ENCODE results near the gene DNAH7. TPM values are rescaled to one million over a fixed set of nuclear protein-coding genes. Genes with fewer than 3 reads are reported as not detected.
"Not testable (repeated sequence)": the region's sequence is repeated elsewhere in the genome, so short reads cannot be mapped to it uniquely, and the experiment has no call there.

The DNAH7 gene
- total RNA-seq, 1 donor from 2014 or later: 0.11 TPM

DNA sequence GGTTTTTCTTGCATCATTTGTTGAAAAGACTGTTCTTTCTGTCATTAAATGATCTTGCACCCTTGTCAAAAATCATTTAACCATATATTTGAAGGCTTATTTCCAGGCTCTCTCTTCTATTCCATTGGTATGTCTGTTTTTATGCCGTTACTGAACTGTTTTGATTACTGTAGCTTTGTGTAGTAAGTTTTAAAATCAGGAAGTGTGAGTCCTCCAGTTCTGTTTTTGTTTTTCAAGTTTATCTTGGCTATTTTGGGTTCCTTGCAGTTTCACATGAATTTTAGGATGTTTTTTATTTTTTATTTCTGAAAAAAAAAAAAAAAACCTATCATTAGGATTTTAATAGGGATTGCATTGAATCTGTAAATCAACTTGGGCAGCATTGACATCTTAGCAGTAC, 372.6 kb downstream of the DNAH7 start:
- Histone ChIP-seq H3K4me1 (peaks cover 4% of the 10 kb centered on the region), H3K9me3 (replicated peaks) (peaks cover 46% of the 10 kb centered on the region), H3K27ac (replicated peaks) (no peak overlapping the region), H3K27me3 (ENCODE audit: low read depth) (no peaks in the 10 kb centered on the region), H3K4me3 (no peak overlapping the region), H3K36me3 (peaks cover 12% of the 10 kb centered on the region)
- TF ChIP-seq, protein P1, sequence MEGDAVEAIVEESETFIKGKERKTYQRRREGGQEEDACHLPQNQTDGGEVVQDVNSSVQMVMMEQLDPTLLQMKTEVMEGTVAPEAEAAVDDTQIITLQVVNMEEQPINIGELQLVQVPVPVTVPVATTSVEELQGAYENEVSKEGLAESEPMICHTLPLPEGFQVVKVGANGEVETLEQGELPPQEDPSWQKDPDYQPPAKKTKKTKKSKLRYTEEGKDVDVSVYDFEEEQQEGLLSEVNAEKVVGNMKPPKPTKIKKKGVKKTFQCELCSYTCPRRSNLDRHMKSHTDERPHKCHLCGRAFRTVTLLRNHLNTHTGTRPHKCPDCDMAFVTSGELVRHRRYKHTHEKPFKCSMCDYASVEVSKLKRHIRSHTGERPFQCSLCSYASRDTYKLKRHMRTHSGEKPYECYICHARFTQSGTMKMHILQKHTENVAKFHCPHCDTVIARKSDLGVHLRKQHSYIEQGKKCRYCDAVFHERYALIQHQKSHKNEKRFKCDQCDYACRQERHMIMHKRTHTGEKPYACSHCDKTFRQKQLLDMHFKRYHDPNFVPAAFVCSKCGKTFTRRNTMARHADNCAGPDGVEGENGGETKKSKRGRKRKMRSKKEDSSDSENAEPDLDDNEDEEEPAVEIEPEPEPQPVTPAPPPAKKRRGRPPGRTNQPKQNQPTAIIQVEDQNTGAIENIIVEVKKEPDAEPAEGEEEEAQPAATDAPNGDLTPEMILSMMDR (IDR thresholded peaks at IDR 0.05; ENCODE audit: borderline replicate concordance): no peak
- no peak for DNase-seq
- intact Hi-C loops (cut with micrococcal nuclease): no loop called here

DNA sequence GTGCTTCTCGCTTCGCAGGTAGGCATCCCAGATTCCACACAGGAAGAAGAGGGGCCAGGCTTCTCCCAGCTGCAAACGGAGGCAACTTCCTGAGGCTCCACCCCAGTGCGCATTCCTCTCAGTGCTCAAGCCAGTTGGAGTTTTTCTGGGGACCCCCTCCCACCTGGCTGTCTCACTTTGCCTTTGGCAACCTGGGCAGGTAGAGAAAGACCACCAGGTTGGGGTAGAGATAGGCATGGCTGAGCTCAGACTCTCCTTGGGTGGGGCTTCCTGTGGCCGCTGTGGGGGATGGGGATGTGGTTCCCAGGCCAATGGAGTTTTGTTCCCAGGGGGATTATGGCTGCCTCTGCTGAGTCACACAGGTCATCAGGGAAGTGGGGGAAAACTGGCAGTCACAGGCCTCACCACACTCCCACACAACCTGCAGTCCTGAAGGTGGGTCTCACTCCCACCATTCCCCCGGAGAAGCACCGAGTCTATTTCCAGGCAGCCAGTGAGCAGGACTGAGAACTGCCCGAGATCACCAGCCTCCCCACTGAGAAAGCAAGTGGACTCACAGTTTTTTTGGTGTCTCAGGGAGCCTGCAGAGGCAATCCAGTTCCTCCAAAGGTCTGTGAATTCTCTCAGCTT, 373.5 kb downstream of the DNAH7 start:
- peaks cover 42% of the 10 kb centered on the region for H3K9me3 ChIP-seq (replicated peaks)
- intact Hi-C loops (cut with micrococcal nuclease): no loop called here

DNA sequence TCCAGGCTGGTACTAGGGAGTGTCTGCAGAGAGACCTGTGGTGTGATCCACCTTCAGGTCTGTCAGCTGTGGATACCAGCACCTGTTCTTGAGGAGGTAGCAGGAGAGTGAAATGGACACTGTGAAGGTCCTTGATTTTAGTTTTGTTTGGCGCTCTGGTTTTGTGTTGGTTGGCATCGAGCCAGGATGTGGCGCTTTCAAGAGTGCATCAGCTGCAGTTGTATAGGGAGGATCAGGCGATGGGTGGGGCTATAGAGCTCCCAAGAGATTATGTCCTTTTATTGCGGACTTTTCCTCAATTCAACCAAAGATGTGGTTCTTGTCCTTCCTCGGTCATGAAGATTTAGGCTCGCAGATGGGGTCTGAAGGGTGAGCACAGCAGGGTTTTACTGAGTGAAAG, 374.1 kb downstream of the DNAH7 start:
- Histone ChIP-seq H3K4me3 (no peak overlapping the region), H3K27ac (replicated peaks) (no peak overlapping the region), H3K4me1 (peaks cover 4% of the 10 kb centered on the region), H3K36me3 (peaks cover 6% of the 10 kb centered on the region), H3K27me3 (ENCODE audit: low read depth) (no peaks in the 10 kb centered on the region), H3K9me3 (replicated peaks) (peaks cover 36% of the 10 kb centered on the region)
- no peak for DNase-seq
- intact Hi-C loops (cut with micrococcal nuclease): no loop called here
- TF ChIP-seq, protein P1 (IDR thresholded peaks at IDR 0.05; ENCODE audit: borderline replicate concordance): no peak

More for the DNA sequence above, 373.5 kb downstream of the DNAH7 start:
- Histone ChIP-seq H3K27me3 (ENCODE audit: low read depth) (no peaks in the 10 kb centered on the region), H3K4me1 (peaks cover 4% of the 10 kb centered on the region), H3K4me3 (no peak overlapping the region), H3K27ac (replicated peaks) (no peak overlapping the region), H3K36me3 (peaks cover 11% of the 10 kb centered on the region)
- no peak for DNase-seq
- TF ChIP-seq, protein P1 (IDR thresholded peaks at IDR 0.05; ENCODE audit: borderline replicate concordance): no peak

DNA sequence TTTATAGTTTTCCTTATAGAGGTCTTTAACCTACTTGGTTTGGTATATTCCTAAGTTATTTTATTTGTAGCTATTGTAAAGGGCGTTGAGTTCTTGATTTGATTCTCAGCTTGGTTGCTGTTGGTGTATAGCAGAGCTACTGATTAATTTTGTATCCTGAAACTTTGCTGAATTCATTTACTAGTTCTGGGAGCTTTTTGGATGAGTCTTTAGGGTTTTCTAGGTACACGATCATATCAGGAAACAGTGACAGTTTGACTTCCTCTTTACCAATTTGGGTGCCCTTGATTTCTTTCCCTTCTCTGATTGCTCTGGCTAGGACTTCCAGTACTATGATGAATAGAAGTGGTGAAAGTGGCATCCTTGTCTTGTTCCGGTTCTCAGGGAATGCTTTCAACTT, 376.1 kb downstream of the DNAH7 start:
- H3K36me3 ChIP-seq; H3K27me3 ChIP-seq (ENCODE audit: low read depth); H3K4me1 ChIP-seq; H3K27ac ChIP-seq (replicated peaks); intact Hi-C loops (cut with micrococcal nuclease); DNase-seq; H3K4me3 ChIP-seq: not testable (repeated sequence)
- H3K9me3 ChIP-seq (replicated peaks): peaks cover 27% of the 10 kb centered on the region

Other genes with a start within 250 kb of the DNAH7 start
- gene STK17B, start 102.7 kb upstream of the DNAH7 start, total RNA-seq: 4.9 TPM

Data from left ventricle myocardium inferior (tissue), 1 donor.